Esophagus muscularis mucosa (tissue), 4 donors: ENCODE results near the gene RFTN1. TPM values are rescaled to one million over a fixed set of nuclear protein-coding genes. Genes with fewer than 3 reads are reported as not detected.
A peak's percentile ranks its signal among the peaks of the same experiment; 100 is the strongest.

Experiments
- DNase-seq: peaks from one replicate; pipeline ENCODE4 v3.0.0-alpha.2; 2017; ENCODE audit errors: extremely low spot score
- H3K27ac ChIP-seq, 4 donors: fragments of 200-600 bp; sonication (generic); replicated peaks in 1 of 4; 1 replicate in 3 of 4; 2 replicates in 1 of 4; pipeline ENCODE4 v1.5.1; 2016 to 2019; ENCODE audit warnings: mild to moderate bottlenecking in 1 of 4
- H3K27me3 ChIP-seq, 4 donors: fragments of 200-600 bp; sonication (generic); one replicate each; pipeline versions ENCODE4 v1.5.1 to v1.6.0; 2016 to 2019
- H3K36me3 ChIP-seq, 4 donors: fragments of 200-600 bp; sonication (generic); one replicate each; pipeline ENCODE4 v1.5.1; 2016 to 2019
- H3K4me1 ChIP-seq, 4 donors: fragments of 200-600 bp; sonication (generic); one replicate each; pipeline ENCODE4 v1.5.1; 2016 to 2019
- H3K4me3 ChIP-seq, 4 donors: fragments of 200-600 bp; sonication (generic); 1 replicate in 2 of 4; 2 replicates in 2 of 4; pipeline ENCODE4 v1.5.1; 2016 to 2019; ENCODE audit warnings: mild to moderate bottlenecking in 4 of 4, moderate library complexity in 1 of 4
- H3K9me3 ChIP-seq, 4 donors: fragments of 200-600 bp; sonication (generic); 1 replicate in 3 of 4; 2 replicates in 1 of 4; pipeline ENCODE4 v1.5.1; 2016 to 2019
- EP300 ChIP-seq: sonication (generic); formaldehyde crosslinking; IDR thresholded peaks from one replicate; pipeline ENCODE4 v1.6.1; 2017; ENCODE audit warnings: antibody characterized with exemption
- POLR2A ChIP-seq: fragments of 450-650 bp; IDR thresholded peaks from one replicate; pipeline ENCODE4 v1.6.1; 2017; ENCODE audit warnings: antibody characterized with exemption, moderate library complexity, mild to moderate bottlenecking, low read depth
- POLR2AphosphoS5 ChIP-seq, 2 donors: sonication (generic); formaldehyde crosslinking; IDR thresholded peaks; one replicate each; pipeline ENCODE4 v1.6.1; 2017; ENCODE audit warnings: antibody characterized with exemption in 2 of 2
- WGBS: methylation state at CpG from one replicate; pipeline ENCODE4 v1.1.5; 2018; 5-methylcytosine and 5-hydroxymethylcytosine counted together
- intact Hi-C: fragments of 100-400 bp; cut with DNase I; formaldehyde crosslinking; loops from one replicate; pipeline ENCODE4 v1.15.1; 2023
- total RNA-seq, 4 donors: library from RNA; depleted of rRNA; stranded (reverse); fragments of >200 nt; gene quantifications; one replicate each; pipeline versions ENCODE4 v1.1.0 to v1.2.1, GENCODE V29; 2016
- TF ChIP-seq, protein P1 (sequence below), 3 experiments: fragments of 200-600 bp in 2 of 3; fragments of 450-650 bp in 1 of 3; sonication (generic) in 2 of 3; IDR thresholded peaks; one replicate each; pipeline ENCODE4 v1.5.1; 2017 to 2019; ENCODE audit warnings: antibody characterized with exemption in 3 of 3, mild to moderate bottlenecking in 2 of 3, moderate library complexity in 1 of 3

The RFTN1 gene
- total RNA-seq, 4 donors from 2014 or later, result 79.7 to 142 (median 104) TPM

DNA sequence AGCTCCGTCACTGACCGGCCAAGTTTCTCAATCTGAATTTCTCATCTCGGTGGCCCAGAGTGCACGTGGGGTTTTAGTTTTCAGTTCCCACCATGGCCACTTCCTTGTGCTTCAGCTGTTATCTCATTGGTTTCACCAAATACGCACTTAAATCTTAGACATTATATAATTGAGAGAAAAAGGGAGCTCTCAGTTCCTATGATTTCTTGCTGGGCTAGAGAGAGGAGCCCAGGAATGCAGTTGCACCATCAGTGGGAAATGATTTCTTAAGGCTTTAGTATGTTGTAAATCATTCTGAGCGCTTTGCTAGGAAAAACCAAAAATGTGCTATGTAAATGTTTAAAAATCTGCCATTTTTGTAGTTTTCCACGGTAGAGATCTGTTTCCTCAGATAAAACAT lies 195.3 kb downstream of the RFTN1 start:
- H3K27me3 ChIP-seq, result no peaks in the 10 kb centered on the region
- peaks cover 0 to 74% (median 39%) of the 10 kb centered on the region in 4 donors for H3K4me1 ChIP-seq
- H3K36me3 ChIP-seq, result peaks cover 7 to 99% (median 73%) of the 10 kb centered on the region in 4 donors
- no peak overlapping the region for H3K4me3 ChIP-seq
- TF ChIP-seq, protein P1, sequence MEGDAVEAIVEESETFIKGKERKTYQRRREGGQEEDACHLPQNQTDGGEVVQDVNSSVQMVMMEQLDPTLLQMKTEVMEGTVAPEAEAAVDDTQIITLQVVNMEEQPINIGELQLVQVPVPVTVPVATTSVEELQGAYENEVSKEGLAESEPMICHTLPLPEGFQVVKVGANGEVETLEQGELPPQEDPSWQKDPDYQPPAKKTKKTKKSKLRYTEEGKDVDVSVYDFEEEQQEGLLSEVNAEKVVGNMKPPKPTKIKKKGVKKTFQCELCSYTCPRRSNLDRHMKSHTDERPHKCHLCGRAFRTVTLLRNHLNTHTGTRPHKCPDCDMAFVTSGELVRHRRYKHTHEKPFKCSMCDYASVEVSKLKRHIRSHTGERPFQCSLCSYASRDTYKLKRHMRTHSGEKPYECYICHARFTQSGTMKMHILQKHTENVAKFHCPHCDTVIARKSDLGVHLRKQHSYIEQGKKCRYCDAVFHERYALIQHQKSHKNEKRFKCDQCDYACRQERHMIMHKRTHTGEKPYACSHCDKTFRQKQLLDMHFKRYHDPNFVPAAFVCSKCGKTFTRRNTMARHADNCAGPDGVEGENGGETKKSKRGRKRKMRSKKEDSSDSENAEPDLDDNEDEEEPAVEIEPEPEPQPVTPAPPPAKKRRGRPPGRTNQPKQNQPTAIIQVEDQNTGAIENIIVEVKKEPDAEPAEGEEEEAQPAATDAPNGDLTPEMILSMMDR (IDR thresholded peaks at IDR 0.05), result no peak
- no peak for TF ChIP-seq POLR2AphosphoS5 (IDR thresholded peaks at IDR 0.05)
- TF ChIP-seq EP300, result no peak
- TF ChIP-seq POLR2A, result no peak
- DNase-seq, result no peak
- H3K9me3 ChIP-seq, result no peaks in the 10 kb centered on the region
- H3K27ac ChIP-seq, result peak overlapping the region; percentile 49 to 69 (median 58)
- intact Hi-C loops, result no loop called here
- 81% methylated on average over 7 of the region's 7 CpGs for WGBS

DNA sequence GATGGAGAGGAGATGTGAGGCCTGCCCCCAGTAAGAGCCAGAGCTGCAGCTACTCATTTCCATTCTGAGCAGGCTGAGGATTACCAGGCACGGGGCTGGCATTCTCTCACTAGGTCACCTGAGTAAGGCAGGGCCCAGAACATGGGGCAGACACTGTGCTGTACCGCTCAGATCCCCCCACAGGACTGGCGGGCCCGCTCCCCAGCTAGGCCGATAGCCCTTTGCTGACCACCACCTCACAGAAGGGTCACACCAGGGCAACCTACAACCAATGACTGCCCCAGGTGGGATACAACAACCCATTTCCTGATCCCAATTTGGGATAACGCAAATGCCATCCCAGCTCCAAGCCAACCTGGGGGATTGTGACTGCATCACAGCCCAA lies 195.9 kb downstream of the RFTN1 start:
- 90% methylated on average over 2 of the region's 6 CpGs for WGBS
- no peaks in the 10 kb centered on the region for H3K27me3 ChIP-seq
- H3K9me3 ChIP-seq, result no peaks in the 10 kb centered on the region
- H3K4me3 ChIP-seq, result no peak overlapping the region
- DNase-seq, result peak; percentile 60
- peaks cover 4 to 69% (median 39%) of the 10 kb centered on the region in 4 donors for H3K4me1 ChIP-seq
- peaks cover 7 to 96% (median 67%) of the 10 kb centered on the region in 4 donors for H3K36me3 ChIP-seq
- TF ChIP-seq EP300 (no peak), POLR2AphosphoS5 (IDR thresholded peaks at IDR 0.05) (no peak), POLR2A (no peak)
- TF ChIP-seq, protein P1 (IDR thresholded peaks at IDR 0.05), result no peak
- peak overlapping the region; percentile 49 to 69 (median 58) for H3K27ac ChIP-seq
- intact Hi-C loops, result no loop called here

DNA sequence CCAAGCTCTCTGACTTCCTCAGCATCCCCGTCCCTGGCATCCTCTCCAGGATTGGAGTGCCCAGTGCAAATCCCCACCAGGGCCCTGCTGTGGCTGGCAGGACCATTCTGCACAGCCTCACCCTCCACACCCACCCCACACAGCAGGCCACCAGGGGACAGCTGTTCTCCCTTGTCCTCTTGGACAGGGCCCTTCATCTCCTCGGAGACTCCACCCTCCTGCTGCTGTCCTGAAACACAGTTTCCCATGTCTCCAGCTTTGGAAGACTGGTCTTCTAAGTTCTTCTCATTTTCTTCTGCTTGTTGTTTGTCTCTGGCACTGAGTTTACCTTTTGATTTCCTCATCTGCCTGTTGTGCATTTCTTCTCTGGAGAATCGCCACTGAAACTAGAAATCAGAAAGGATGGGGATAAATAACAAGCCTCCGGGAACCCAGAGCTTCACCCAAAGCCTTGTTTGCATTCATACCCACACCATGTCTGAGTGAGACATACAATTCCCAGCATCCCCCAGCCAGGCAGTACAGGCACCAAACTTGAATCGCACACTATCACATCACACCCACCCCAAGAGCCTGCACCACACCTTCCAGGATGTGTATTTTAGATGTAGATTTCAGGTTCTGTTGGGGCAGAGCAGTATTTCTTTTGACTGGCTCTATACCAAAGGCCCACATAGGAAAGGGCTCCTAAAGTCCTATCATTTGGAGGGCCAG lies 196.5 kb downstream of the RFTN1 start:
- H3K27me3 ChIP-seq, result no peaks in the 10 kb centered on the region
- DNase-seq, result peak; percentile 53
- intact Hi-C loops, result no loop called here
- WGBS, result 89% methylated on average over 5 of the region's 5 CpGs
- H3K4me1 ChIP-seq, result peaks cover 7 to 69% (median 40%) of the 10 kb centered on the region in 4 donors
- peaks cover 3 to 90% (median 61%) of the 10 kb centered on the region in 4 donors for H3K36me3 ChIP-seq
- H3K4me3 ChIP-seq, result no peak overlapping the region
- no peaks in the 10 kb centered on the region for H3K9me3 ChIP-seq
- no peak for TF ChIP-seq POLR2AphosphoS5 (IDR thresholded peaks at IDR 0.05)
- TF ChIP-seq POLR2A, result no peak
- TF ChIP-seq, protein P1 (IDR thresholded peaks at IDR 0.05), result no peak
- TF ChIP-seq EP300, result no peak
- H3K27ac ChIP-seq, result peak overlapping the region; percentile 49 to 69 (median 58)

DNA sequence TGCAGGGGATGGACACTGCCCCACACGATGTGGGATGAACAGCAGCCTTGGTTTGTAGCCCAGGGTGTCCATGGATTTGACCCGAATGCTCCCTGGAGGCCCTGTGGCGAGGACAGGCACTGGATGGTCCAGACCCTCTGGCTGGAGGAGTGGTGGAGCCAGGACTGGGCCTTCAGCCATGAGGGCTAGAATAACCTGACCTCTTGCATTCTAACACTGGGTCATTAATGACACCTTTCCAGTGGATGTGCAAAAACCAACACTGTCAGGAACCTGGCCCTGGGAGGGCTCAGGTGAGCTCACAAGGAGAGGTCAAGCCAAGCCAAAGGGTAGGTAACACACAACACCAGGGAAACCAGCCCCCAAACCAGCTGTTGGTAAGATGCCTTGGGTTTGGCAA lies 197.1 kb downstream of the RFTN1 start:
- peak overlapping the region; percentile 28 to 69 (median 58) for H3K27ac ChIP-seq
- TF ChIP-seq EP300 (no peak), POLR2A (no peak), POLR2AphosphoS5 (IDR thresholded peaks at IDR 0.05) (no peak)
- TF ChIP-seq, protein P1 (IDR thresholded peaks at IDR 0.05), result no peak
- peaks cover 0 to 84% (median 55%) of the 10 kb centered on the region in 4 donors for H3K36me3 ChIP-seq
- no peaks in the 10 kb centered on the region for H3K27me3 ChIP-seq
- WGBS, result no CpG with 5 or more reads among the region's 3 CpGs
- DNase-seq, result peak; percentile 50
- H3K4me3 ChIP-seq, result no peak overlapping the region
- intact Hi-C loops, result no loop called here
- H3K4me1 ChIP-seq, result peaks cover 7 to 72% (median 43%) of the 10 kb centered on the region in 4 donors
- no peaks in the 10 kb centered on the region for H3K9me3 ChIP-seq
